ENCODE data around the gene CCDC40. TPM values are rescaled to one million over a fixed set of nuclear protein-coding genes. Genes with fewer than 3 reads are reported as not detected.

CCDC40 gene
- total and polyA plus RNA-seq, 8 donors: 0.61 to 56.2 (median 3.8) TPM

GRCh38 chr17:80083136-80083661, 46.8 kb downstream of the CCDC40 start:
- no peak for TF ChIP-seq POLR2A (IDR thresholded peaks at IDR 0.05)
- no peak for TF ChIP-seq CTCF (IDR thresholded peaks at IDR 0.05)
- no peak for TF ChIP-seq POLR2AphosphoS5 (IDR thresholded peaks at IDR 0.05)
- TF ChIP-seq EP300 (IDR thresholded peaks at IDR 0.05): no peak
- no peak for DNase-seq
- Histone ChIP-seq H3K4me1 (peaks cover 0 to 10% (median 8%) of the 10 kb centered on the region in 4 donors), H3K36me3 (peaks cover 0 to 4% (median 0%) of the 10 kb centered on the region in 4 donors), H3K4me3 (no peak overlapping the region), H3K27ac (no peak overlapping the region), H3K9me3 (no peaks in the 10 kb centered on the region), H3K27me3 (no peaks in the 10 kb centered on the region)
- intact Hi-C loops (cut with DNase I; ENCODE audit: low total_unique reads): no loop called here
- 75 to 90% (median 86%) methylated on average over 9 to 13 of the region's 13 CpGs for WGBS, 5 donors

DNA sequence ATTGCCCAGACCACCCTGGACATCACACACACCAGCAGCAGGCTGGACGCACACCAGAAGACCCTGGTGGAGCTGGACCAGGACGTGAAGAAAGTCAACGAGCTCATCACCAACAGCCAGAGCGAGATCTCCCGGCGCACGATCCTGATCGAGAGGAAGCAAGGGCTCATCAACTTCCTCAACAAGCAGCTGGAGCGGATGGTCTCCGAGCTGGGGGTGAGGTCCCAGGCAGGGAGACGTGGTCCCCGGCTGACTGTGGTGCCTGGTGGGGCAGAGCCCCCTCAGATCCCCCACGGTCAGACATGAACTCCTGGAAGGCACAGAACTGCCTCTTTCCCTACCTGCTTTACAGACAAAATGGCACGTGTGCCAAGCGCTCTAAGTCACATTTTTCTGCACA, 48.3 kb downstream of the CCDC40 start:
- 90 to 95% (median 91%) methylated on average over 12 to 15 of the region's 15 CpGs for WGBS, 5 donors
- H3K27me3 ChIP-seq: no peaks in the 10 kb centered on the region
- DNase-seq: no peak
- intact Hi-C loops (cut with DNase I; ENCODE audit: low total_unique reads): no loop called here
- H3K27ac ChIP-seq: no peak overlapping the region
- no peaks in the 10 kb centered on the region for H3K9me3 ChIP-seq
- H3K4me1 ChIP-seq: peaks cover 0 to 10% (median 8%) of the 10 kb centered on the region in 4 donors
- H3K36me3 ChIP-seq: peaks cover 0 to 6% (median 0%) of the 10 kb centered on the region in 4 donors
- TF ChIP-seq POLR2A (IDR thresholded peaks at IDR 0.05) (no peak), POLR2AphosphoS5 (IDR thresholded peaks at IDR 0.05) (no peak), CTCF (IDR thresholded peaks at IDR 0.05) (no peak), EP300 (IDR thresholded peaks at IDR 0.05) (no peak)
- H3K4me3 ChIP-seq: no peak overlapping the region

- no peak overlapping the region for H3K27ac ChIP-seq
- intact Hi-C loops (cut with DNase I; ENCODE audit: low total_unique reads): no loop called here
- H3K4me3 ChIP-seq: no peak overlapping the region
- no peaks in the 10 kb centered on the region for H3K27me3 ChIP-seq
- H3K4me1 ChIP-seq: peaks cover 0 to 10% (median 8%) of the 10 kb centered on the region in 4 donors
- peaks cover 0 to 15% (median 0%) of the 10 kb centered on the region in 4 donors for H3K36me3 ChIP-seq
- 66 to 82% (median 73%) methylated on average over 17 of the region's 17 CpGs for WGBS, 5 donors
- no peaks in the 10 kb centered on the region for H3K9me3 ChIP-seq
- TF ChIP-seq POLR2A (IDR thresholded peaks at IDR 0.05) (no peak), POLR2AphosphoS5 (IDR thresholded peaks at IDR 0.05) (no peak), EP300 (IDR thresholded peaks at IDR 0.05) (no peak), CTCF (IDR thresholded peaks at IDR 0.05) (no peak)
- no peak for DNase-seq
These were observed 49.6 kb downstream of the CCDC40 start for GRCh38 chr17:80086081-80086480.

DNA sequence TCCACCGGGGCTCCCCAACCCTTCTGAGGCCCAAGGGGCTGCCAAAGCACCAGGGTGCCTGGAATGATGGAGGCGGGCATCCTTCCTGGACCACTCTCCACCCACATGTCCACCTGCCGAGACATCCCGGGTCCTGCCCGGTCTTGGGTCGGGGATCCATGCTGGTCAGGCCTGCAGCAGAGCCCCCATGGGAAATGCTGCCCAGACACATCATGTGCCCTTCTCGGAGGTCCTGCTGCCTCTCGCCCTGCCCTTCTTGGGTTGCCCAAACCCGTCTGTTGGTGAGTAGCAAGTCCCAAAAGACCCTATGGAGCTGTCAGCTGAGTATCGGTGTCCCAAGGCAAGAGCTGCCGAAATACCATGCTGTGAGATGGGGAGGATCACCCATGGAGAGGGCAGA, 50.2 kb downstream of the CCDC40 start:
- no peaks in the 10 kb centered on the region for H3K27me3 ChIP-seq
- no peak overlapping the region for H3K4me3 ChIP-seq
- no peak overlapping the region for H3K27ac ChIP-seq
- no peak for DNase-seq
- H3K36me3 ChIP-seq: peaks cover 0 to 13% (median 0%) of the 10 kb centered on the region in 4 donors
- no peaks in the 10 kb centered on the region for H3K9me3 ChIP-seq
- peaks cover 0 to 10% (median 8%) of the 10 kb centered on the region in 4 donors for H3K4me1 ChIP-seq
- intact Hi-C loops (cut with DNase I; ENCODE audit: low total_unique reads): no loop called here
- TF ChIP-seq POLR2AphosphoS5 (IDR thresholded peaks at IDR 0.05): no peak
- no peak for TF ChIP-seq POLR2A (IDR thresholded peaks at IDR 0.05)
- TF ChIP-seq CTCF (IDR thresholded peaks at IDR 0.05): no peak
- TF ChIP-seq EP300 (IDR thresholded peaks at IDR 0.05): no peak
- WGBS, 5 donors: 88 to 100% (median 91%) methylated on average over 2 to 11 of the region's 11 CpGs

Measured in stomach (tissue), 9 donors.